Activated CD8-positive, alpha-beta memory T cell treated with anti-CD3 and anti-CD28 coated beads, Interleukin-2, amount 50 U/mL, for 48 hours (primary cell): ENCODE data around the gene STXBP6.
"Not testable (repeated sequence)": the region's sequence is repeated elsewhere in the genome, so short reads cannot be mapped to it uniquely, and the experiment has no call there.

ENCODE experiments used
- DNase-seq: peaks from one replicate; pipeline ENCODE4 v3.0.0-alpha.2; 2020

STXBP6 gene

GRCh38 chr14:24785698-24786097, 264.2 kb downstream of the STXBP6 start:
- no peak for DNase-seq

- no peak for DNase-seq
Observed at GRCh38 chr14:24784981-24785380, 265.0 kb downstream of the STXBP6 start.

GRCh38 chr14:24783791-24784190, 266.2 kb downstream of the STXBP6 start:
- no peak for DNase-seq

- DNase-seq = no peak
Observed at GRCh38 chr14:24780281-24780680, 269.7 kb downstream of the STXBP6 start.

GRCh38 chr14:24777678-24778077, 272.3 kb downstream of the STXBP6 start:
- DNase-seq = no peak

- DNase-seq = no peak
Observed at GRCh38 chr14:24775950-24776349, 274.0 kb downstream of the STXBP6 start.

GRCh38 chr14:24774187-24774915, 275.6 kb downstream of the STXBP6 start:
- no peak for DNase-seq

- not testable (repeated sequence) for DNase-seq
Observed at GRCh38 chr14:24773564-24773963, 276.4 kb downstream of the STXBP6 start.

GRCh38 chr14:24766434-24766833, 283.5 kb downstream of the STXBP6 start:
- no peak for DNase-seq

GRCh38 chr14:24761141-24761540, 288.8 kb downstream of the STXBP6 start:
- no peak for DNase-seq
